K562 (cell line): Measurements from ENCODE around the gene ANKZF1. TPM values are rescaled to one million over a fixed set of nuclear protein-coding genes. Genes with fewer than 3 reads are reported as not detected.

Experiments
- ATAC-seq: fragments of 200-7000 bp; cut with Tn5 transposase; 3 replicates; pipeline ENCODE4 v1.9.1; 2020; ENCODE audit warnings: moderate library complexity
- BruUV-seq: library from RNA; stranded (reverse); fragments of 400-500 nt; replicated peaks from 2 replicates; lab custom pipeline; 2021; lab: Mats Ljungman, UMichigan
- CTCF ChIA-PET: fragments of 300-600 bp; formaldehyde crosslinking; extraction: SDS; loops from one replicate; lab custom pipeline; 2021; ENCODE audit warnings: low intra/inter-chr PET ratio; lab: Yijun Ruan, JAX
- POLR2A ChIA-PET: fragments of 300-600, 350-650 bp; sonication (Branson Sonifier 250); formaldehyde crosslinking; extraction: SDS; loops from one replicate; lab custom pipeline; 2021; ENCODE audit warnings: antibody characterized with exemption, inconsistent platforms; lab: Yijun Ruan, JAX
- DNase-seq, 4 experiments: peaks; one replicate each; pipeline versions ENCODE4 v3.0.0 to v3.0.0-alpha.2; 2011 to 2018; ENCODE audit warnings: low spot score in 3 of 4, mixed read lengths in 3 of 4; ENCODE audit errors: extremely low read depth in 1 of 4
- FAIRE-seq: peaks from 2 replicates; lab custom pipeline; 2011; peaks lifted over from hg19 to GRCh38; lab: Jason Lieb, UNC
- H2AFZ ChIP-seq: 2 replicates; pipeline ENCODE4 v1.6.0; 2011; ENCODE audit warnings: low read depth, low read length, control low read depth, inconsistent platforms
- H3K27ac ChIP-seq: fragments of 200-600 bp; 3 replicates; pipeline ENCODE4 v1.8.0; 2011; ENCODE audit warnings: low read depth, mild to moderate bottlenecking, control low read depth, inconsistent platforms, low read length, moderate library complexity, mixed read lengths; ENCODE audit errors: extremely low read depth
- H3K27me3 ChIP-seq, 2 experiments: fragments of 300-600 bp in 1 of 2; 2 replicates in 1 of 2; 3 replicates in 1 of 2; pipeline versions ENCODE4 v1.6.0 to v1.8.0; 2011; ENCODE audit warnings: inconsistent platforms in 2 of 2, low read length in 2 of 2, mild to moderate bottlenecking in 1 of 2, mixed read lengths in 1 of 2, moderate library complexity in 1 of 2; ENCODE audit not compliant: control insufficient read depth in 2 of 2, insufficient read depth in 2 of 2
- H3K36me3 ChIP-seq: fragments of 300-600 bp; 3 replicates; pipeline ENCODE4 v1.8.0; 2011; ENCODE audit warnings: mild to moderate bottlenecking, low read length, inconsistent platforms; ENCODE audit not compliant: control insufficient read depth, insufficient read depth
- H3K4me1 ChIP-seq, 2 experiments: fragments of 200-600 bp in 1 of 2; replicated peaks in 1 of 2; 2 replicates in 1 of 2; 3 replicates in 1 of 2; pipeline versions ENCODE4 v1.5.1 to v1.8.0; 2011; ENCODE audit warnings: inconsistent platforms in 2 of 2, low read length in 2 of 2, mild to moderate bottlenecking in 1 of 2, mixed read lengths in 1 of 2, moderate library complexity in 1 of 2; ENCODE audit not compliant: control insufficient read depth in 2 of 2, insufficient read depth in 2 of 2
- H3K4me2 ChIP-seq: 2 replicates; pipeline ENCODE4 v1.6.1; 2011; ENCODE audit warnings: low read length, control low read depth, inconsistent platforms, mixed read lengths; ENCODE audit not compliant: insufficient read depth
- H3K4me3 ChIP-seq: fragments of 200-600 bp; sonication (generic), shearing (Covaris generic); 2 replicates; pipeline ENCODE4 v1.5.1; 2016; ENCODE audit warnings: control low read depth, inconsistent platforms
- H3K79me2 ChIP-seq: fragments of 200-600 bp; 3 replicates; pipeline ENCODE4 v1.8.0; 2011; ENCODE audit warnings: low read length, inconsistent platforms; ENCODE audit not compliant: control insufficient read depth, insufficient read depth
- H3K9ac ChIP-seq, 2 experiments: 2 replicates each; pipeline versions ENCODE4 v1.6.0 to v1.6.1; 2011; ENCODE audit warnings: low read depth in 2 of 2, low read length in 2 of 2, control low read depth in 1 of 2, inconsistent platforms in 1 of 2, mild to moderate bottlenecking in 1 of 2, mixed read lengths in 1 of 2; ENCODE audit not compliant: insufficient read depth in 1 of 2
- H3K9me1 ChIP-seq: one replicate; pipeline ENCODE4 v1.6.0; 2011; ENCODE audit warnings: inconsistent platforms, mild to moderate bottlenecking, low read length, moderate library complexity; ENCODE audit not compliant: control insufficient read depth, insufficient read depth
- H3K9me3 ChIP-seq: replicated peaks from 2 replicates; pipeline ENCODE4 v1.5.1; 2011; ENCODE audit warnings: low read depth, low read length, inconsistent platforms; ENCODE audit not compliant: control insufficient read depth, insufficient read depth
- H4K20me1 ChIP-seq: replicated peaks from 2 replicates; pipeline ENCODE4 v1.6.1; 2011; ENCODE audit warnings: low read length, inconsistent platforms, mixed read lengths; ENCODE audit not compliant: control insufficient read depth, insufficient read depth
- PCBP2 ChIP-seq: fragments of 200-400 bp; formaldehyde crosslinking; IDR thresholded peaks from 2 replicates; pipeline ENCODE4 v1.6.1; 2018; ENCODE audit warnings: low read length, low read depth, mild to moderate bottlenecking, moderate library complexity; ENCODE audit not compliant: poor library complexity, severe bottlenecking
- PRPF4 ChIP-seq: fragments of 200-400 bp; formaldehyde crosslinking; IDR thresholded peaks from one replicate; pipeline ENCODE4 v1.6.1; 2017; ENCODE audit warnings: low read length, low read depth, mild to moderate bottlenecking; ENCODE audit not compliant: insufficient read depth, poor library complexity, severe bottlenecking
- RBM22 ChIP-seq: fragments of 200-400 bp; formaldehyde crosslinking; IDR thresholded peaks from 2 replicates; pipeline ENCODE4 v1.6.1; 2018; ENCODE audit warnings: low read length, low read depth; ENCODE audit not compliant: poor library complexity, severe bottlenecking
- ZFPM2 ChIP-seq: fragments of 250-450 bp; sonication (Bioruptor Pico); IDR thresholded peaks from 2 replicates; pipeline ENCODE4 v1.5.1; 2022; ENCODE audit warnings: mild to moderate bottlenecking
- WGBS: fragments of 100-300 bp; shearing (Covaris generic); methylation state at CpG from one replicate; pipeline ENCODE4 v1.1.6; 2016; ENCODE audit warnings: low coverage, mixed read lengths; ENCODE audit not compliant: insufficient coverage; ENCODE audit errors: missing lambda C conversion rate; 5-methylcytosine and 5-hydroxymethylcytosine counted together
- in situ Hi-C: fragments of 300-500 bp; cut with MboI; formaldehyde crosslinking; loops from 4 replicates; pipeline ENCODE4 v1.15.0; 2018; ENCODE audit warnings: inconsistent platforms, mixed read lengths
- intact Hi-C: fragments of 100-400 bp; cut with micrococcal nuclease; formaldehyde crosslinking; loops from 2 replicates; pipeline ENCODE4 v1.14.2; 2022
- polyA plus RNA-seq, 8 experiments: library from polyadenylated mRNA; depleted of rRNA in 4 of 8; stranded (reverse) in 5 of 8; unstranded in 3 of 8; fragments of >200 nt; fragmentation: Nextera tagmentation in 2 of 8; fragmentation: Illumina TruSeq in 1 of 8; extraction: Ambion mirVana in 2 of 8; extraction: Trizol in 1 of 8; gene quantifications; 2 replicates each; pipeline versions ENCODE4 v1.2.1 to v1.2.3, GENCODE V29; 2011 to 2014; ENCODE audit warnings: inconsistent platforms in 1 of 8, missing spikeins in 1 of 8
- total RNA-seq, 7 experiments: library from RNA; depleted of rRNA in 6 of 7; stranded (reverse); fragments of >200 nt in 6 of 7; fragmentation: Illumina TruSeq in 2 of 7; extraction: Trizol in 2 of 7; gene quantifications; 2 replicates each; pipeline versions ENCODE4 v1.2.1 to v1.2.3, GENCODE V29; 2011 to 2021; ENCODE audit warnings: low replicate concordance in 1 of 7
- TF ChIP-seq, protein P1 (sequence below): sonication (generic); formaldehyde crosslinking; IDR thresholded peaks from 2 replicates; pipeline ENCODE4 v1.8.1; 2023; ENCODE audit warnings: mild to moderate bottlenecking, missing genetic modification reagents
- TF ChIP-seq, protein P2 (sequence below): sonication (generic); formaldehyde crosslinking; IDR thresholded peaks from 2 replicates; pipeline ENCODE4 v1.8.0; 2022; ENCODE audit warnings: mild to moderate bottlenecking, low read depth, missing genetic modification reagents

The ANKZF1 gene
- total and polyA plus RNA-seq, 9 of the 15 experiments (the other 6 are each of a cell fraction or from before 2014, with no cell fraction given) = 3.1 to 60.6 (median 31.0) TPM

DNA sequence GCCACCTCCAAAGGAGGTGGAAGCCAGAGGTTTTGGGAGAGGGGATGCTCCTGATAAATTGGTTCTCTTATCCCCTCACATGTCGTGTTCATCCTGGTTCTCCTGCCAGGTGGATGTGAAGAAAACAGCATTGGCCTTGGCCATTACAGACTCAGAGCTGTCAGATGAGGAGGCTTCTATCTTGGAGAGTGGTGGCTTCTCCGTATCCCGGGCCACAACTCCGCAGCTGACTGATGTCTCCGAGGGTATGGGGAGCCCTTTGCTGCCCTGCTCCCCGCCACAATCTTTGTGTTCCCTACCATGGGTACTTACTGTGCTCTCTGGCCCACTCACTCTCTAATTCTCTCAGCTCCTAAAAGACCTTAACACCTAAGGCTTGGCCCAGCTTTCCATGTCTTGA, 48.1 kb upstream of the ANKZF1 start (continued):
- TF ChIP-seq, protein P1, sequence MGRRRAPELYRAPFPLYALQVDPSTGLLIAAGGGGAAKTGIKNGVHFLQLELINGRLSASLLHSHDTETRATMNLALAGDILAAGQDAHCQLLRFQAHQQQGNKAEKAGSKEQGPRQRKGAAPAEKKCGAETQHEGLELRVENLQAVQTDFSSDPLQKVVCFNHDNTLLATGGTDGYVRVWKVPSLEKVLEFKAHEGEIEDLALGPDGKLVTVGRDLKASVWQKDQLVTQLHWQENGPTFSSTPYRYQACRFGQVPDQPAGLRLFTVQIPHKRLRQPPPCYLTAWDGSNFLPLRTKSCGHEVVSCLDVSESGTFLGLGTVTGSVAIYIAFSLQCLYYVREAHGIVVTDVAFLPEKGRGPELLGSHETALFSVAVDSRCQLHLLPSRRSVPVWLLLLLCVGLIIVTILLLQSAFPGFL (CRISPR knock-in tag) = no peak
- TF ChIP-seq PRPF4 (no peak), PCBP2 (no peak), RBM22 (no peak)
- TF ChIP-seq, protein P2, sequence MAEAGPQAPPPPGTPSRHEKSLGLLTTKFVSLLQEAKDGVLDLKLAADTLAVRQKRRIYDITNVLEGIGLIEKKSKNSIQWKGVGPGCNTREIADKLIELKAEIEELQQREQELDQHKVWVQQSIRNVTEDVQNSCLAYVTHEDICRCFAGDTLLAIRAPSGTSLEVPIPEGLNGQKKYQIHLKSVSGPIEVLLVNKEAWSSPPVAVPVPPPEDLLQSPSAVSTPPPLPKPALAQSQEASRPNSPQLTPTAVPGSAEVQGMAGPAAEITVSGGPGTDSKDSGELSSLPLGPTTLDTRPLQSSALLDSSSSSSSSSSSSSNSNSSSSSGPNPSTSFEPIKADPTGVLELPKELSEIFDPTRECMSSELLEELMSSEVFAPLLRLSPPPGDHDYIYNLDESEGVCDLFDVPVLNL (CRISPR knock-in tag) = no peak

DNA sequence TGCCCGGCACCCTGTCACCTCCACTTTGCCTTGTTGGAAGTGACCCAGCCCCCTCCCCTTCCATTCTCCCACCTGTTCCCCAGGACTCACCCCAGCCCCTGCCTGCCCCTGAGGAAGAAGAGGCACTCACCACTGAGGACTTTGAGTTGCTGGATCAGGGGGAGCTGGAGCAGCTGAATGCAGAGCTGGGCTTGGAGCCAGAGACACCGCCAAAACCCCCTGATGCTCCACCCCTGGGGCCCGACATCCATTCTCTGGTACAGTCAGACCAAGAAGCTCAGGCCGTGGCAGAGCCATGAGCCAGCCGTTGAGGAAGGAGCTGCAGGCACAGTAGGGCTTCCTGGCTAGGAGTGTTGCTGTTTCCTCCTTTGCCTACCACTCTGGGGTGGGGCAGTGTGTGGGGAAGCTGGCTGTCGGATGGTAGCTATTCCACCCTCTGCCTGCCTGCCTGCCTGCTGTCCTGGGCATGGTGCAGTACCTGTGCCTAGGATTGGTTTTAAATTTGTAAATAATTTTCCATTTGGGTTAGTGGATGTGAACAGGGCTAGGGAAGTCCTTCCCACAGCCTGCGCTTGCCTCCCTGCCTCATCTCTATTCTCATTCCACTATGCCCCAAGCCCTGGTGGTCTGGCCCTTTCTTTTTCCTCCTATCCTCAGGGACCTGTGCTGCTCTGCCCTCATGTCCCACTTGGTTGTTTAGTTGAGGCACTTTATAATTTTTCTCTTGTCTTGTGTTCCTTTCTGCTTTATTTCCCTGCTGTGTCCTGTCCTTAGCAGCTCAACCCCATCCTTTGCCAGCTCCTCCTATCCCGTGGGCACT, 47.1 kb upstream of the ANKZF1 start:
- in situ Hi-C loops (no loop called here), intact Hi-C loops (no loop called here)
- FAIRE-seq (no peak), DNase-seq (no peak), ATAC-seq (no peak)
- Histone ChIP-seq H3K4me1 (peaks cover 5 to 9% of the 10 kb centered on the region in 2 experiments; a peak in 3 of 5 replicates), H4K20me1 (no peaks in the 10 kb centered on the region), H3K79me2 (peaks cover 23% of the 10 kb centered on the region), H3K9me3 (no peaks in the 10 kb centered on the region), H3K36me3 (peaks cover 62% of the 10 kb centered on the region; the same call in 2 of the 3 replicates), H3K4me3 (no peak overlapping the region), H3K27me3 (no peaks in the 10 kb centered on the region), H3K9ac (no peak overlapping the region), H3K9me1 (no peaks in the 10 kb centered on the region), H3K27ac (no peak overlapping the region), H3K4me2 (no peak overlapping the region), H2AFZ (no peak overlapping the region)
- POLR2A ChIA-PET = interaction anchor here (1.1 to 2.5 kb wide), 2 partner anchors 10 to 23 kb away, joined by 4 to 10 read pairs; no protein-coding TSS in a partner anchor
- no TSS peak for BruUV-seq
- 80% methylated on average over 7 of the region's 8 CpGs for WGBS
- CTCF ChIA-PET = no interaction called here
- TF ChIP-seq ZFPM2 (CRISPR knock-in tag) = no peak
